ENCODE measurements around the gene CLSTN2.

CLSTN2 gene

GRCh38 chr3:140505876-140506275 is 570.9 kb downstream of the CLSTN2 start:
- no peak for TF ChIP-seq TARDBP (IDR thresholded peaks at IDR 0.05)
- TF ChIP-seq HDGF (IDR thresholded peaks at IDR 0.05; ENCODE audit: borderline replicate concordance): no peak
- no peak for TF ChIP-seq PKNOX1 (IDR thresholded peaks at IDR 0.05)
- no peak for TF ChIP-seq SP1 (IDR thresholded peaks at IDR 0.05)
- no peak for TF ChIP-seq NFRKB (IDR thresholded peaks at IDR 0.05)
- TF ChIP-seq ZNF384 (IDR thresholded peaks at IDR 0.05): no peak
- TF ChIP-seq ELF4 (IDR thresholded peaks at IDR 0.05): no peak
- no peak for TF ChIP-seq FOXM1 (IDR thresholded peaks at IDR 0.05; ENCODE audit: borderline replicate concordance)
- no peak for TF ChIP-seq FOXA1 (IDR thresholded peaks at IDR 0.05)
- no peak for TF ChIP-seq FOXK2 (IDR thresholded peaks at IDR 0.05)
- no peak for TF ChIP-seq L3MBTL2 (conservative IDR thresholded peaks at IDR 0.05)
- no peak for TF ChIP-seq BHLHE40 (IDR thresholded peaks at IDR 0.05; ENCODE audit: borderline replicate concordance)
- no peak for TF ChIP-seq CTBP1 (IDR thresholded peaks at IDR 0.05; ENCODE audit: borderline replicate concordance)
- no peak for TF ChIP-seq LEF1 (IDR thresholded peaks at IDR 0.05; ENCODE audit: borderline replicate concordance)
- no peak for TF ChIP-seq SUZ12 (IDR thresholded peaks at IDR 0.05)
- no peak for TF ChIP-seq ARNT (IDR thresholded peaks at IDR 0.05)
- no peak for DNase-seq (ENCODE audit: extremely low spot score)
- ChIA-PET CTCF (interaction anchor here (0.7 kb wide), 1 partner anchor 364 kb away, joined by 3 read pairs; no protein-coding TSS in a partner anchor), POLR2A (no interaction called here)

- CTCF ChIA-PET: no interaction called here
- TF ChIP-seq NFRKB (IDR thresholded peaks at IDR 0.05) (no peak), FOXM1 (IDR thresholded peaks at IDR 0.05; ENCODE audit: borderline replicate concordance) (no peak)
- POLR2A ChIA-PET: no interaction called here
- no peak for DNase-seq (ENCODE audit: extremely low spot score)
These were observed 573.6 kb downstream of the CLSTN2 start for GRCh38 chr3:140508550-140508949.

GRCh38 chr3:140509534-140509933 is 574.5 kb downstream of the CLSTN2 start:
- ChIA-PET POLR2A (no interaction called here), CTCF (interaction anchor here (1.0 kb wide), 1 partner anchor 71 kb away, joined by 3 read pairs; no protein-coding TSS in a partner anchor)
- TF ChIP-seq SP1 (IDR thresholded peaks at IDR 0.05) (no peak), BHLHE40 (IDR thresholded peaks at IDR 0.05; ENCODE audit: borderline replicate concordance) (no peak), SUZ12 (IDR thresholded peaks at IDR 0.05) (no peak), HDGF (IDR thresholded peaks at IDR 0.05; ENCODE audit: borderline replicate concordance) (no peak), CTBP1 (IDR thresholded peaks at IDR 0.05; ENCODE audit: borderline replicate concordance) (no peak), PKNOX1 (IDR thresholded peaks at IDR 0.05) (no peak), FOXK2 (IDR thresholded peaks at IDR 0.05) (no peak), LEF1 (IDR thresholded peaks at IDR 0.05; ENCODE audit: borderline replicate concordance) (no peak), ZNF384 (IDR thresholded peaks at IDR 0.05) (no peak)
- no peak for DNase-seq (ENCODE audit: extremely low spot score)

- DNase-seq (ENCODE audit: extremely low spot score): no peak
- POLR2A ChIA-PET: no interaction called here
- no peak for TF ChIP-seq TARDBP (IDR thresholded peaks at IDR 0.05)
- no peak for TF ChIP-seq ELF4 (IDR thresholded peaks at IDR 0.05)
These were observed 575.4 kb downstream of the CLSTN2 start for GRCh38 chr3:140510303-140510861.

GRCh38 chr3:140521751-140522445 is 586.9 kb downstream of the CLSTN2 start:
- DNase-seq (ENCODE audit: extremely low spot score): no peak
- no peak for TF ChIP-seq FOXK2 (IDR thresholded peaks at IDR 0.05)
- TF ChIP-seq ZNF384 (IDR thresholded peaks at IDR 0.05): no peak
- no peak for TF ChIP-seq ELF4 (IDR thresholded peaks at IDR 0.05)
- no peak for TF ChIP-seq NFRKB (IDR thresholded peaks at IDR 0.05)
- no peak for TF ChIP-seq BHLHE40 (IDR thresholded peaks at IDR 0.05; ENCODE audit: borderline replicate concordance)
- TF ChIP-seq LEF1 (IDR thresholded peaks at IDR 0.05; ENCODE audit: borderline replicate concordance): no peak
- TF ChIP-seq TARDBP (IDR thresholded peaks at IDR 0.05): no peak
- no peak for TF ChIP-seq ARNT (IDR thresholded peaks at IDR 0.05)
- TF ChIP-seq FOXM1 (IDR thresholded peaks at IDR 0.05; ENCODE audit: borderline replicate concordance): no peak
- TF ChIP-seq HDGF (IDR thresholded peaks at IDR 0.05; ENCODE audit: borderline replicate concordance): no peak
- no peak for TF ChIP-seq L3MBTL2 (conservative IDR thresholded peaks at IDR 0.05)
- TF ChIP-seq SUZ12 (IDR thresholded peaks at IDR 0.05): no peak
- no peak for TF ChIP-seq CTBP1 (IDR thresholded peaks at IDR 0.05; ENCODE audit: borderline replicate concordance)
- no peak for TF ChIP-seq PKNOX1 (IDR thresholded peaks at IDR 0.05)
- ChIA-PET POLR2A (no interaction called here), CTCF (no interaction called here)

More at GRCh38 chr3:140510303-140510861, 575.4 kb downstream of the CLSTN2 start:
- CTCF ChIA-PET: interaction anchor here (1.0 kb wide), 1 partner anchor 70 kb away, joined by 3 read pairs; no protein-coding TSS in a partner anchor

GRCh38 chr3:140522653-140523380 is 587.8 kb downstream of the CLSTN2 start:
- POLR2A ChIA-PET: no interaction called here
- TF ChIP-seq TARDBP (IDR thresholded peaks at IDR 0.05) (no peak), BHLHE40 (IDR thresholded peaks at IDR 0.05; ENCODE audit: borderline replicate concordance) (no peak), ZNF384 (IDR thresholded peaks at IDR 0.05) (no peak), ARNT (IDR thresholded peaks at IDR 0.05) (no peak), PKNOX1 (IDR thresholded peaks at IDR 0.05) (no peak), CTBP1 (IDR thresholded peaks at IDR 0.05; ENCODE audit: borderline replicate concordance) (no peak), FOXA1 (IDR thresholded peaks at IDR 0.05) (no peak), NFRKB (IDR thresholded peaks at IDR 0.05) (no peak), FOXM1 (IDR thresholded peaks at IDR 0.05; ENCODE audit: borderline replicate concordance) (no peak), FOXK2 (IDR thresholded peaks at IDR 0.05) (no peak), LEF1 (IDR thresholded peaks at IDR 0.05; ENCODE audit: borderline replicate concordance) (no peak), SP1 (IDR thresholded peaks at IDR 0.05) (no peak), SUZ12 (IDR thresholded peaks at IDR 0.05) (no peak), HDGF (IDR thresholded peaks at IDR 0.05; ENCODE audit: borderline replicate concordance) (no peak), ELF4 (IDR thresholded peaks at IDR 0.05) (no peak), L3MBTL2 (conservative IDR thresholded peaks at IDR 0.05) (no peak)
- no peak for DNase-seq (ENCODE audit: extremely low spot score)
- CTCF ChIA-PET: no interaction called here

Measured in HEK293T (cell line).